Neural crest cell (in vitro differentiated cells): Measurements from ENCODE around the gene SDK1. TPM values are rescaled to one million over a fixed set of nuclear protein-coding genes. Genes with fewer than 3 reads are reported as not detected.

Experiments used
- DNase-seq: peaks from one replicate; pipeline ENCODE4 v3.0.0; 2021; ENCODE audit warnings: low read depth, mixed read lengths, low spot score
- H3K27ac Mint-ChIP-seq: one replicate; pipeline ENCODE4 v1.8.0; 2021; ENCODE audit warnings: mild to moderate bottlenecking, mixed read lengths; ENCODE audit not compliant: unreplicated experiment
- H3K27me3 Mint-ChIP-seq: 2 replicates; pipeline ENCODE4 v1.8.0; 2021; ENCODE audit warnings: low read depth, mild to moderate bottlenecking, mixed read lengths
- H3K36me3 Mint-ChIP-seq: 2 replicates; pipeline ENCODE4 v1.8.0; 2021; ENCODE audit warnings: low read depth, mild to moderate bottlenecking, mixed read lengths
- H3K4me1 Mint-ChIP-seq: 2 replicates; pipeline ENCODE4 v1.8.0; 2021; ENCODE audit warnings: mixed read lengths
- H3K4me3 Mint-ChIP-seq: one replicate; pipeline ENCODE4 v1.8.0; 2021; ENCODE audit warnings: mild to moderate bottlenecking, mixed read lengths
- H3K9me3 Mint-ChIP-seq: 2 replicates; pipeline ENCODE4 v1.8.0; 2021; ENCODE audit warnings: mixed read lengths
- total RNA-seq: library from RNA; stranded (reverse); gene quantifications from 2 replicates; pipeline ENCODE4 v1.2.1, GENCODE V29; 2021
- TF ChIP-seq, protein P1 (sequence below): fragments of 200-600 bp; sonication (generic); conservative IDR thresholded peaks from 2 replicates; pipeline ENCODE4 v1.5.0; 2021; ENCODE audit warnings: antibody characterized with exemption, mild to moderate bottlenecking

SDK1 gene
- total RNA-seq, 1 donor from 2014 or later = 11.6 TPM

DNA sequence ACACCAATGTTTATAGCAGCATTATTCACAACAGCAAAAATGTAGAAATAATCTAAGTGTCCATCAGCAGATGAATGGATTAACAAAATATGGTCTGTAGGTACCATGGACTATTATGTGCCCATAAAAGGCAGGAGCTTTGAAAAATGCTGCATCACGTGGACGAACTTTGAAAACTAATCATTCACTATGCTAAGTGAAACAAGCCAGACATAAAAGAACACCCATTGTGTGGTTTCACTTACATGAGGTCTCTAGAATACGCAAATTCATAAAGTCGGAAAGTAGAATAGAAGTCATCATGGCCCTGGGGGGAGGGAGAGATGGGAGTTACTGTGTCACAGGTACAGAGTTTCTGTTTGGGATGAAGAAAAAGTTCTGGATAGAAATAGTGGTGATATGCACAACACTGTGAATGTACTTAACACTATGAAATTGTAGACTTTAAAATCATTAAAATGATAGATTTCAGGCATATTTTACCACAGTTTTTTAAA is 377.3 kb downstream of the SDK1 start:
- Mint-ChIP-seq H3K36me3 (no peaks in the 10 kb centered on the region), H3K27me3 (no peaks in the 10 kb centered on the region), H3K9me3 (peaks cover 6% of the 10 kb centered on the region), H3K27ac (no peak overlapping the region), H3K4me1 (no peaks in the 10 kb centered on the region), H3K4me3 (no peak overlapping the region)
- TF ChIP-seq, protein P1, sequence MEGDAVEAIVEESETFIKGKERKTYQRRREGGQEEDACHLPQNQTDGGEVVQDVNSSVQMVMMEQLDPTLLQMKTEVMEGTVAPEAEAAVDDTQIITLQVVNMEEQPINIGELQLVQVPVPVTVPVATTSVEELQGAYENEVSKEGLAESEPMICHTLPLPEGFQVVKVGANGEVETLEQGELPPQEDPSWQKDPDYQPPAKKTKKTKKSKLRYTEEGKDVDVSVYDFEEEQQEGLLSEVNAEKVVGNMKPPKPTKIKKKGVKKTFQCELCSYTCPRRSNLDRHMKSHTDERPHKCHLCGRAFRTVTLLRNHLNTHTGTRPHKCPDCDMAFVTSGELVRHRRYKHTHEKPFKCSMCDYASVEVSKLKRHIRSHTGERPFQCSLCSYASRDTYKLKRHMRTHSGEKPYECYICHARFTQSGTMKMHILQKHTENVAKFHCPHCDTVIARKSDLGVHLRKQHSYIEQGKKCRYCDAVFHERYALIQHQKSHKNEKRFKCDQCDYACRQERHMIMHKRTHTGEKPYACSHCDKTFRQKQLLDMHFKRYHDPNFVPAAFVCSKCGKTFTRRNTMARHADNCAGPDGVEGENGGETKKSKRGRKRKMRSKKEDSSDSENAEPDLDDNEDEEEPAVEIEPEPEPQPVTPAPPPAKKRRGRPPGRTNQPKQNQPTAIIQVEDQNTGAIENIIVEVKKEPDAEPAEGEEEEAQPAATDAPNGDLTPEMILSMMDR = no peak
- DNase-seq = no peak

DNA sequence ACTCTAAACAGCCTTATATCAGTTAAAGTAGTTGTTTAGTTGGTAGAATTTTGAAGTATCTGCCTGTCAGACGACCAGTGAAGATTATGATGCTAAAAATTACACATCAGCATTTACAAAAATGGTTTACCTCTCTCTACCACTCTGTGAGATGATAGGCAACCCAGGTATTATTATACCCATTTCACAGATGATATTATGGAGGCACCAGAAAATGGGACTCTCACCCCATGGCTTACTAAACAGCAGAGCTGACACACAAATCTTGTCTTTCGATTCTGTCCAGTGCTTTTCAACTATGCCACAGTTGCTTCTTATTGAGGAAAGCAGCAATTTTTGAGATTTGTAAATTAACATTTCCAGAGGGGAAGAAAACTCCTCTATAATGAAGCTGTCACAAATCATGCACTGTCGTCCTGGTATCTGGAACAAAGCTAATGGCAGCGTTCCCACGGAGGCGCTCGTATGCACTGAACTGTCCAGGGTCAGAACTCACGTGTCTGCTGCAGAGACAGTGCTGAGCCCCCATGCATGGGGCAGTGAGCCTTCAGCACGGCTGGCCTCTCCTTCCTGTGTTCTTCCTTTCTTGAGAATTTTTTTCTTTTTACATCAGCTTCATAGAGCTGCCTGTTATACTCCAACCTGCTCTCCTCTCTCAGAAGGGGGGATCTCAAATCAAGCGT is 381.1 kb downstream of the SDK1 start:
- TF ChIP-seq, protein P1 = no peak
- Mint-ChIP-seq H3K4me1 (no peaks in the 10 kb centered on the region), H3K9me3 (peaks cover under 1% of the 10 kb centered on the region), H3K4me3 (no peak overlapping the region), H3K27ac (no peak overlapping the region), H3K36me3 (peaks cover 2% of the 10 kb centered on the region), H3K27me3 (no peaks in the 10 kb centered on the region)
- DNase-seq = no peak

DNA sequence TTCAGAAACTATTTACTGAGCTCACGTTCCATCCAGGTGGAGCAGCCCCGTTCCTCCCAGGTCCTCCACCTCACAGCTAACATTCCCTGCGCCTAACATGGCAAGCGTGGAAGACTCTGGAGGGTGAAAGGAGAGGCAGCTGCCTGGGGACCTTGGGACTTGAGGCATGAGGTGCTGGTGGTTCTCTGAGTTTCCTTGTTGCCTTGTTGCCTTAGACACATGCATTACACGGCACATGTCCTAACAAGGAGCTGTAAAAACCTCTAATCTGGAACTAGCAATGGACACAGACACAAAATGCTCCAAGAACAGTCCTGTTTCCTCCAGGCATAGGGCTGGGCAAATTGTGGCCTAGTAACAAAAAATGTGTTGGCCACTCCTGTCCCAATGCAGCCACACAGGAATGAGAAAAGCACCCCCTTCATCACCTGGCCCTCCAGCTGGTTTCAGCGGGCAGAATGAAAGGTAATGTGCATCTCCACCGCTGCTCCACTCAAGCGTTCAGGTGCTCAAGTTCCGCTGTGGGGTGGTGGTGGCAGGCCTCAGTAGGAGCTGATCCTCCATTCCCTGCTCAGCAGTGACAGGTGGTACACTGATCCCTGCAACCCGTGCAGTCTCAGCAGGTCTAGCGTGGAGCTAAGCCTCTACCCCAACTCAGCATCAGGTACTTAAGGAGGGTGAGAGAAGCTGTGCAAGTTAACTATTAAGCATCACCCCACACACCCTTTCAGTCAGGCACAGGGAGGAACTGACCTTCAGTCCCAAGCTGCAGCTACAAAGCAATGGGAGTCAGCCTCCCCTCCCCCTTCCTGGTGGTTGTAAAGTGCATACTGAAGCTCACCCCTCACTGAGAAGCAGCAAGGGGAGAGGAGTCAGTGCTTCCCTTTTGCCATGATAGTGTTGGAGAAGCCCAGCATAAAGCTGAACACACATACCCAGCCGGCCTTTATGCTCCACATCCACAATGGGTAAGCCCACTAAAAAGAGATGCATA is 382.8 kb downstream of the SDK1 start:
- Mint-ChIP-seq H3K4me1 (no peaks in the 10 kb centered on the region), H3K27me3 (no peaks in the 10 kb centered on the region), H3K9me3 (peaks cover under 1% of the 10 kb centered on the region), H3K4me3 (no peak overlapping the region), H3K36me3 (peaks cover 7% of the 10 kb centered on the region), H3K27ac (no peak overlapping the region)
- no peak for DNase-seq
- TF ChIP-seq, protein P1 = no peak

DNA sequence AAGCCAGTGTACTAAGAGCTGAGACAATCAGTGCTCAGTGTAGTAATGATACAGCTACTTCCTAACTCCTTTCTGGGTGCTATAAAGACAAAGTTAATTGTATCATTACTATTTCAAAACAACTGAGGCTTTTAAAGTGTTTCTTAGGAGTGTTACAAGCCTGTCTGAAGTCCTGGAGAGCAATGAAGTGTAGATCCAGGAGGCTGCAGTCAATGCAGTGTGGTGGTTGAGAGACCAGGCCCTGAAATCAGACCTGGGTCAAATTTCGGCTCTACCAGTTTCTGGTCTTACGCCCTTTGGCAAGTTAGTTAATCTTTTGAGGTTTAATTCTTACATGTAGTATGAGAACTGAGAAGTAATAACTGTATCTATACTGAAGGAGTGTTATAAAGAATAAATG is 387.0 kb downstream of the SDK1 start:
- peaks cover 3% of the 10 kb centered on the region for H3K9me3 Mint-ChIP-seq
- peaks cover 15% of the 10 kb centered on the region for H3K36me3 Mint-ChIP-seq
- TF ChIP-seq, protein P1 = no peak
- no peak for DNase-seq
- H3K4me3 Mint-ChIP-seq = no peak overlapping the region
- H3K27me3 Mint-ChIP-seq = no peaks in the 10 kb centered on the region
- peaks cover 10% of the 10 kb centered on the region for H3K4me1 Mint-ChIP-seq
- no peak overlapping the region for H3K27ac Mint-ChIP-seq

DNA sequence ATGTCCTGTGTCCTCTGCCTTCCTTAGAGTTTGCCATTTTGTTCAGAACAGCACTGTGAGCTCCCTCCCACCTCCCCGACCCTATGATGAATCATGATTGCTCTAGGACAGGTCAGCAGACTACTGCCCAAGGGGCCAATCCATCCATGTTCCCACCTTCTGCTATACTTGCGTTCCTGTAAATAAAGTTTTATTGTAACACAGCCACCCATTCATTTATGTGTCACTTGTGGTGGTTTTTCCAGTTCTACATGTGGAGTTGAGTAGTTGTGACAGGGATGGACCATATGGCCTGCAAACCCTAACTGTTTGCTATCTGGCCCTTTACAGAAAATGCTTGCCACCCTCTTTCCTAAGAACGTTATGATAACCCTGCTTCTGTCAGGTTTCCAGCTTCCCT is 387.8 kb downstream of the SDK1 start:
- DNase-seq = no peak
- no peaks in the 10 kb centered on the region for H3K27me3 Mint-ChIP-seq
- peaks cover 10% of the 10 kb centered on the region for H3K4me1 Mint-ChIP-seq
- no peak overlapping the region for H3K27ac Mint-ChIP-seq
- peaks cover 3% of the 10 kb centered on the region for H3K9me3 Mint-ChIP-seq
- H3K36me3 Mint-ChIP-seq = peaks cover 15% of the 10 kb centered on the region
- TF ChIP-seq, protein P1 = no peak
- H3K4me3 Mint-ChIP-seq = no peak overlapping the region
